Measurements from ENCODE around the gene VCX.
"Not testable (repeated sequence)": the region's sequence is repeated elsewhere in the genome, so short reads cannot be mapped to it uniquely, and the experiment has no call there.

The VCX gene

DNA sequence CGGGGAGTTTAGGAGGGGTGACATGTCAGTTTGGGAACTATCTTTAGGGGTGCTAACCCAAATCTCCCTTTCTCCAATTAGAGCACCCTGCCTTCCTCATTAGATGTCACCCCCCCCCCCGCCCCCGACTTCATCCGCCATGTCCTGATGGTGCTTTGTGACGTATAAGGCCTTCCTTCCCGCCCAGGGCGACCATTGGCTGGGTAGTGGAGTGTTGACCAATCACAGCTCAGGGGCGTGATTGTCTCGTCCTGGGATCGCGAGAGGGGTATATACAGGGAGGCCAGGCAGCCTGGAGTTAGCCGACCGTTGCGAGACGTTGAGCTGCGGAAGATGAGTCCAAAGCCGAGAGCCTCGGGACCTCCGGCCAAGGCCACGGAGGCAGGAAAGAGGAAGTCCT is at the start of gene VCX:
Gene VCX (plus strand): TSS at position 301 of the 400 bp plus-strand sequence. CDS start 33 bp downstream, at position 334.
- not testable (repeated sequence) for DNase-seq

DNA sequence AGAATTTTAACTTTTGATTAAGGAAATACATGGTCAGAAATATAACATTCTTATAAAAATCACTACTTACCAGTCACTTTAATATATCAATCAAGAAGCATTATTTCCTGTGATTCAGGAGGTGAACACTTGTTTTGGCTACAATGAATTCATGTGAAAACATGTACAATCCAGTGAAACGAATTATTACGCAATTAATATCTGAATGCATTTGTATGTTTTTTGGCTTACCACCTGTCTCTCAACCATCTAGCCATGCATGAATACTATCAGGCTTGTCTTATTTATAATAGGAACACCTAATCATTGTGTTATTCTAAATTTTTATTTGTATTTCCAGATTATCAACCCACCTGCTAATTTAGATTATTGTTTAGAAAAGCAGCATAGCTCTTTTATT is 44.6 kb upstream of the VCX start:
- no peak for DNase-seq

DNA sequence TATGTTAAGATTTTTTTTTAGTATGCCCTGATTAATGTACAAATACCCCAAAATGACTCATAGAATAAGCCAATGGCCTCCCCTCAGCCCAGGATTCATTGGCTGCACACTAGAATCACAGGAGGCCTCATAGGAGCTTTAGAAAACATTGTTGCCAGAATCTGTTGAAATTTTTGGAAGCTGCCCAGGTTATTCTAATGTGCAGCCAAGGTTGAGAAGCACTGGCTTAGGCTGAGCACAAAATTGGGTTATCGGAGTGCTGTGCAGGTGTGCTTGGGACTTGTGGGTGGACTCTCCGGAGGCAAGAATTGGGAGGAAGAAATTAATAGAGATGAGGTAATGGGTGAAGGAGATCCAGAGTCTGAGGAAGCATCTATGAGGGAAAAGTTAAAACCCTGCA is 41.3 kb upstream of the VCX start:
- no peak for DNase-seq

DNA sequence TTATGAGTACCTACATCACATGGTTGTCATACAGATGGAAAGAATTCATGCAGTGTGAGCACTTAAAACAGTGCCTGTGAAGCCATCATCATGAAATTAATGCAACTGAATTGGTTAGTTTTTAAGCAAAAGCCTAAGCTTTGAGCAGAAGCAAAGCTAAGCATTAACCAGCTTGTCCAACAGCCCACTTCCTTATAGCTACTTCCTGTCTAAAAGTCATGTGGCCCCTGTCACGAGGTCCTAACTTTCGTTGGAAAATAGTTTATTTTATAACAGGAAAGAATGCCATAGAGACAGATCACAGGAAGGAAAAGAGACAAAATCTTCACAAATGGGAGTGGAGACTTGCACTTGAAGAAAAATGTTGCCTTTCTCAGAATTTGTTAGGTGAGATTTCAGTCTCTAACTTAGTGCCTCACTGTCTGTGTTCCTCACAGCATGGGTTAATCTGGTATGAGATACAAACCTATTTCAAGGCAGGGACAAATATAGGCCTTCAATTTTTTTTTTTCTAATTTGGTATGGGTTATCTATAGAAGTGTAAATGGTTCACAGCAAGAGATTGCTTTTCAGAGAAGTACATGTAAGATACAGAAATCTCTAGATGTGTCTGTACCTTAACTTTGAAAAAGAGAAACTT is 27.7 kb upstream of the VCX start:
- DNase-seq = no peak

DNA sequence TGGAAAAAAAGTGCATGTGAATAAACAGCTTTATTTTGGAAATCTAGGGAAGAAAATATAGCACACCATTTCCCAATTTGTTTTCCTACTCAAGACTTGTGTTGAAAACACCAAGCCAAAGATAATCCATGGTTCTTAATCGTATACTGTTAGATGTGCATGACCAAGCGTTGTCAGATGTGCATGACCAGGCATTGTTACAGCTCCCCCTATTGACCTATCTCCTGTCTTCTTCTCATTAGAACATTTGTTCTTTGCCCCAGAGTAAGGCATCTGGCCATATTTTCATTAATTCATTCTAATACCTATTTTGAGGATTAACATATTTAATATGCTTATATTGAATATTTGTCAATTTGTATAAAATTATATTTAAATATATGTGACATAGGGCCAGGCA is 14.4 kb upstream of the VCX start:
- DNase-seq = no peak

DNA sequence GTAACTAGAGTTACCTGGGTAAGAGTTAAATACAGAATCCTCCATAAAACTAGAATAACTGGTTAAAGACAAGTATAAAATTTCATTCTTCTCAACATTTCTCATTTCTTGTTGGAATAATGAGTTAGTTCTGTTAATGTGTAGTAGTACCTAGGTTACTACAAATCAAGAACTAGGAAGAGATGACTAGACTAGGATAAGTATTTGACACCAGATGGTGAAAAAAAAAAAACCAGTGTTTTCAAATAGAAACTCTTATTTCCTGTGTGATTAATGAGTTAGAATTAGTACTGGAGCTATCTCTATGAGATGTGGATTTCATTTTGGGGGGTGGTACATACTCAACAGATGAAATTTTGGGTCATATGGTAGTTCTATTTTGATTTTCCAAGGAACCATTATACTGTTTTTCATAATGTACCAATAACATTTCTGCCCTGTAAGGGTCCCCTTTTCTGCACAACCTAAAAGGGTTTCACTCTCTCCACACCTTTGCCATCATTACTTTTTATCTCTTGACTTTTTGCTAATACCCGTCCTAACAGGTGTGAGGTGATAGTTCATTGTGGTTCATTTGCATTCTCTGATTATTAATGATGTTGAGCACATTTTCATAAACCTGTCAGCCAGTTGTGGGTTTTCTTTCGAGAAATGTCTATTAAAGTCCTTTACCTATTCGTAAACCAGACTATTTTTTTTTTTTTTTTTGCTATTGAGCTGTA is 1.7 kb upstream of the VCX start:
- DNase-seq = no peak

DNA sequence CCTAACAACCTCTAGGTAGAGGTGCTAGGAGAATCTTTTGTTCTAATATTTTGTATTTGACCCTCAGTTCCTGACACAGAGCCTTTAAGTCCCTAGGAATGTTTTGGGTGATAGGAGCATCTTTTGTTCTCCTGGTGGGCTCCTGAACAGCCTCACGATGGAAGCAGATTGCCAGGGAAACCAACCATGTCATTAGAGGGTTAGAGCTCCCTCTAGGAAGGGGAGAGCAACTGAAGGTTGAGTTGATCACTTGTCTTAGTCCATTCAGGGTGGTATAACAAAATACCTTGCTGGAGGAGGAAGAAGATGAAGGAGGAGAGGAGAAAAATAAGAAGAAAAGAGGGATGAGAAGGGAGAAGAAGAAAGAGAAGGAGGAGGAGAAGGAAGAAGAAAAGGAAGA is 9.2 kb downstream of the VCX start:
- DNase-seq = no peak

DNA sequence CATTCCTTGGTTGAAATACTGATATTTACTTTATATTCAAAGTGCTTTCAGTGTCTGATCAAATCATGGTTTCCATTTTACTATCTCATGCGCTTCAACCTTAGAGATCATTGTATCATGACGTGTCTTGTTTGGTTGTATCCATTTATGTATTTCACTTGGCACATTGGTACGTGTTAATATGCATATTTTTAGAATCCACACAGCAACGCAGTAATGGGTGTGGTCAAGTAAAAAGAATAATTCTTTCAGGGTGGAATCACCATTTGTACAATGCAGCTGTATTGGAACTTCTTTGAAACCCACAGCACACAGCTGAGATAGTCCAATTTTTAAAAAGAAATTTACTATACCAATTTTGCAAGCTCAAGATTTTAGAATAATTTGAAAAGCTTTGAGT is 29.1 kb downstream of the VCX start:
- no peak for DNase-seq

DNA sequence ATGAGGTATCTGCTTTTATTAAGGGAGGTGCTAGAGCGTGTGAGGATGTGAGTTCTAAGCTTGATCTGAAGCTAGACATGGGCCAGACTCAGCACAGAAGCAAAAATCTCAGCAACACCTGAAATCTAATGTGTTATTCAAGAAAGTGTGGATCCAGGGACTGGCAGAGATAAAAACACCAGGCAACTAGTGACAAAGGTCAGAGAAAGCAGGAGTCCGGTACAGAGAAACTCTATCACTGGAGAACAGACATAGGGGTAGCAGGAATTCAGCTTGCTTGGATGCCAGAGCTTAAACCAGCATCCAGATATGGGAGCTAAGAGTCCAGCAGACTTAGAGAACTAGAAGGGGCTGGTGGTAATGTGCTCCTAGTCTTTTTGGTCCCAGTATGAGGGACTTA is 34.0 kb downstream of the VCX start:
- DNase-seq = no peak

DNA sequence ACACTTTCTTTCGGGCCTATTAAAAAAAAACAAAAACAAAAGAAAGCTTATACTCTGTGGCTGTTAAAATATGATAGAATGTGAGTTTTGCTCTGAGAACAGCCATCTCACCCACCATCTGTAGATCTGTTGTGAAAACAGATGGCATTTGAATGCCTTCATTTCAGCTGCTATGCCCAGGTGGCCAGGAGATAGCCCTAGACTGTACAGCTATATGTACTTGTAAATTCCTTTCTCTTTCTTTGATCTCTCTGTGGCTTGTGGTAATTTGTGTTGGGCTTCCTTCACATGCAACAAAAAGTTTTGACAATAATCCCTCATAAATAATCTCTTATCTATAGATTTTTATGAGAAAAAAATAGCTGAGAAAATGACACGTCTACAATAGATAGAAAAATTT is 46.2 kb downstream of the VCX start:
- no peak for DNase-seq

DNA sequence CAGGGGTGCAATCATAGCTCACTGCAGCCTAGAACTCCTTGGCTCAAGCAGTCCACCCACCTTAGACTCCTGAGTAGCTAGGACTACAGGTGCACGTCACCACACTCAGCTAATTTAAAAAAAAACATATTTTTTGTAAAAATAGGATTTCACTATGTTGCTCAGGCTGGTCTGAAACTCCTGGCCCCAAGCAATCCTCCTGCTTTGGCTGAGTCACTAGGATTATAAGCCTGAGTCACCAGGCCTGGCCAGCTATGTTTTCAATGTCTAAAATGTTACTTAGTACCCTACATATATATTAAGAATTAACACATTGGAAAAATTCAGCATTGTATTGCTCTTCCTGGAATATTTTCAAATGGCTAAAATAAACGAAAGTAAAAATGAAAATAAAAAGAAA is 46.7 kb downstream of the VCX start:
- DNase-seq = no peak

DNA sequence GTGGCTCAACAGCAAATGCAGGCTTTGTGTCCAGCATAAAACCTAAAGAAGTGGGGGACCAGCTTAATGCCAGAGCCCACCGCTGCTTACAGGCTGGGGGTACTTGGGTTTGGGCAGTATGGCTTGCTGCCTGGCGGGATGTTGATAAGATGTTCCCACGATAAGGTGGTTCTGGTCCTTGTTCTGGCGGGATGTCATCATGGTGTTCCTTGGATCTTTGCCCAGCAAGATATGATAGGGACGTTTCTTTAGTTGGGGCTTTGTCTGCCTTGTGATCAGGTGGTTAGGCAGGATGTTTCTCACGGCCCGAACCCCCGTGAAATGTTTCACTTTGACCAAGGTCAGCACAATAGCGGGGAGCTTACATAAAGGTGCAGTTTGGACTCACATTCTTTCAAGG is 49.0 kb downstream of the VCX start:
- no peak for DNase-seq

Measured in kidney glomerular epithelial cell (primary cell).